ENCODE results near the gene EIF2A. TPM values are rescaled to one million over a fixed set of nuclear protein-coding genes. Genes with fewer than 3 reads are reported as not detected.

The EIF2A gene
- total RNA-seq, 1 experiment from 2014 or later = 74.1 TPM

DNA sequence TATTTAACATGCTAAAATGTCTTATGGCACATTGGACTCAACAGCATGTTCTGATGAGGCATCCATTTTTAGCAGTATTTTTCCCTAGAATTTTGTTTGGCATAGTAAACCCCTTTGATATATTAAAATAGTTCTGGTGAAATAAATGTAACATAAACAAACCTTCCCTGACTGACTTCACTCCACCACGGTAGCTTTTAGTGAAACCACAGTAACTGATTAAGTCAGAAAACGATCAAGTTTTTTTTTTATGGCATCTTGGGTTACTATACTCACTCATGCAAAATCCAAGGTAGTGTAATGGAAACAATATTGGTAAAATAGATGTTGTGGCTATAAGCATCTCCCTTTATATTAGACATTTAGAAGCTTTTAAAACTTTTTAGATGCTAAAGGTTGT is 3.1 kb upstream of the EIF2A start:
- no peaks in the 10 kb centered on the region; a peak in 1 of 5 replicates for H3K9me3 Mint-ChIP-seq
- no peak overlapping the region for H3K27ac ChIP-seq (ENCODE audit: insufficient read length, low read depth, low read length)
- WGBS (ENCODE audit: extremely low coverage, insufficient read length, low lambda C conversion rate) = no CpG with 5 or more reads among the region's 2 CpGs

More for the DNA sequence above, 3.1 kb upstream of the EIF2A start:
- Histone ChIP-seq H3T11ph (ENCODE audit: low read length) (no peak overlapping the region), H3K4me2 (ENCODE audit: insufficient read depth, insufficient read length, low read length) (no peak overlapping the region), H2BK12ac (ENCODE audit: insufficient read length, low read depth, low read length) (no peak overlapping the region), H4K5ac (ENCODE audit: insufficient read length, low read depth, low read length) (no peak overlapping the region), H2BK20ac (ENCODE audit: low read depth, low read length, poor library complexity, severe bottlenecking) (no peak overlapping the region), H3K23ac (ENCODE audit: insufficient read length, low read depth, low read length) (no peak overlapping the region), H4K20me1 (ENCODE audit: control insufficient read depth, insufficient read depth, insufficient read length) (no peaks in the 10 kb centered on the region), H3K18ac (ENCODE audit: insufficient read length, low read depth, low read length) (no peak overlapping the region), H2AK5ac (ENCODE audit: insufficient read length, low read length) (no peak overlapping the region), H3K23me2 (ENCODE audit: insufficient read length, low read depth, low read length, poor library complexity, severe bottlenecking) (no peaks in the 10 kb centered on the region), H2BK15ac (ENCODE audit: low read depth, low read length) (no peak overlapping the region), H2AFZ (ENCODE audit: low read length) (no peak overlapping the region), H3K4me1 (ENCODE audit: insufficient read depth, low read length) (no peaks in the 10 kb centered on the region), H4K91ac (ENCODE audit: insufficient read length, low read depth, low read length) (no peak overlapping the region), H3K27me3 (ENCODE audit: insufficient read depth, low read length) (no peaks in the 10 kb centered on the region), H4K8ac (replicated peaks; ENCODE audit: insufficient read length, low read depth, low read length) (no peak overlapping the region), H2BK5ac (ENCODE audit: insufficient read length, low read length) (no peak overlapping the region), H3K79me2 (ENCODE audit: insufficient read depth, low read length) (peaks cover 13% of the 10 kb centered on the region; the same call in 1 of the 2 replicates), H3K56ac (ENCODE audit: insufficient read length, low read depth, low read length) (no peak overlapping the region), H3K14ac (ENCODE audit: insufficient read depth, low read length) (no peak overlapping the region), H3K79me1 (ENCODE audit: insufficient read depth, low read depth, low read length, poor library complexity, severe bottlenecking) (no peaks in the 10 kb centered on the region), H3K9ac (ENCODE audit: extremely low read depth, insufficient read length, low read length) (no peak overlapping the region), H2BK120ac (ENCODE audit: low read depth, low read length, poor library complexity, severe bottlenecking) (no peak overlapping the region), H3K4ac (ENCODE audit: low read depth, low read length) (no peak overlapping the region), H3K9me3 (ENCODE audit: control insufficient read depth, low read depth, low read length) (no peaks in the 10 kb centered on the region)
- TF ChIP-seq, protein P1, sequence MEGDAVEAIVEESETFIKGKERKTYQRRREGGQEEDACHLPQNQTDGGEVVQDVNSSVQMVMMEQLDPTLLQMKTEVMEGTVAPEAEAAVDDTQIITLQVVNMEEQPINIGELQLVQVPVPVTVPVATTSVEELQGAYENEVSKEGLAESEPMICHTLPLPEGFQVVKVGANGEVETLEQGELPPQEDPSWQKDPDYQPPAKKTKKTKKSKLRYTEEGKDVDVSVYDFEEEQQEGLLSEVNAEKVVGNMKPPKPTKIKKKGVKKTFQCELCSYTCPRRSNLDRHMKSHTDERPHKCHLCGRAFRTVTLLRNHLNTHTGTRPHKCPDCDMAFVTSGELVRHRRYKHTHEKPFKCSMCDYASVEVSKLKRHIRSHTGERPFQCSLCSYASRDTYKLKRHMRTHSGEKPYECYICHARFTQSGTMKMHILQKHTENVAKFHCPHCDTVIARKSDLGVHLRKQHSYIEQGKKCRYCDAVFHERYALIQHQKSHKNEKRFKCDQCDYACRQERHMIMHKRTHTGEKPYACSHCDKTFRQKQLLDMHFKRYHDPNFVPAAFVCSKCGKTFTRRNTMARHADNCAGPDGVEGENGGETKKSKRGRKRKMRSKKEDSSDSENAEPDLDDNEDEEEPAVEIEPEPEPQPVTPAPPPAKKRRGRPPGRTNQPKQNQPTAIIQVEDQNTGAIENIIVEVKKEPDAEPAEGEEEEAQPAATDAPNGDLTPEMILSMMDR (conservative IDR thresholded peaks at IDR 0.05) = no peak
- DNase-seq = no peak
- Mint-ChIP-seq H3K4me1 (peaks cover 16 to 19% of the 10 kb centered on the region in 2 experiments), H3K4me3 (no peak overlapping the region; a peak in 1 of 5 replicates), H3K27me3 (ENCODE audit: low read depth) (no peaks in the 10 kb centered on the region; the same call in 1 of the 2 replicates), H3K36me3 (ENCODE audit: insufficient read depth in 1 of 3, low read depth in 3 of 3) (peaks cover 4 to 23% (median 20%) of the 10 kb centered on the region in 3 experiments; a peak in 6 of 7 replicates), H3K27ac (no peak overlapping the region)

Data from H9 (cell line).